ENCODE results near the gene SORBS2. TPM values are rescaled to one million over a fixed set of nuclear protein-coding genes. Genes with fewer than 3 reads are reported as not detected.

SORBS2 gene
- total and polyA plus RNA-seq, 4 experiments from 2014 or later: not detected

DNA sequence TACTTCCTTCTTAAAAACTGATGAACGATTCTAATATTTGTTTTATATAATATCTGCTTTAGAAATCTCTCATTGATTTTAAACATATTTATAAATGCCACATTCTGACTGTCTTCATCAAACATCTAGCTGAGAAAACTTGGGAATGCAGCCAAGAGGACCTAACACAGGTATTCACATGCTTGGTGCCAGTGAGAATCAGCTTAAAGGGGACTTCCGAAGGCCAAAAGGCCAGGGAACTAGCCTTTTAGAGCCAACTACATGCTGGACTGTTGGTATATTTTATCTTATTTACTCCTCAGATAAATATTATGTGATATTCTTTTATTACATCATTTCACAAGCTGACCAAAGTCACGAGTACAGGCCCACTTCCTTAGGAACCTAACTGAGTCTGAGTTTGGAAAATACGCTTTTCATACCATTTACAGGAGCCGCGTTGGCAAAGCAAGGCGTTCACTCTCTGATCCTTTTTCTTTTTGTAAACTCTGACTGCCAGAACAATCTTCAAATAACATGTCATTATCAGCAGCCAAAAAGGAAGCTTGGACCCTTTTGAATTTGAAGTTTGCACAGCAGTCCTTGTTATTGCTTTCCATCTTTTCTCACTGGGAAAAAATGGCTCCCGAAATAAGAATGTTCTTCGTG, 235.6 kb downstream of the SORBS2 start:
- H3K4me1 Mint-ChIP-seq: no peaks in the 10 kb centered on the region
- intact Hi-C loops (cut with micrococcal nuclease): no loop called here
- H3K4me3 Mint-ChIP-seq: no peak overlapping the region
- H3K27me3 Mint-ChIP-seq: peaks cover 4 to 13% of the 10 kb centered on the region in 2 donors
- ChIA-PET CTCF (ENCODE audit: partially characterized antibody) (interaction anchor here (0.8 kb wide), 1 partner anchor 22 kb away, joined by 4 read pairs; no protein-coding TSS in a partner anchor), POLR2A (ENCODE audit: partially characterized antibody) (no interaction called here)
- Histone ChIP-seq H3K9me3 (ENCODE audit: control insufficient read depth in 1 of 2, low read length in 2 of 2) (no peaks in the 10 kb centered on the region), H3K27ac (ENCODE audit: low read depth, low read length) (no peak overlapping the region), H3K36me3 (ENCODE audit: insufficient read depth, low read length) (no peaks in the 10 kb centered on the region), H3K27me3 (ENCODE audit: insufficient read depth, low read length) (no peaks in the 10 kb centered on the region), H3K4me1 (ENCODE audit: insufficient read depth, low read length) (no peaks in the 10 kb centered on the region), H3K4me3 (ENCODE audit: low read length in 2 of 2) (no peak overlapping the region)
- H3K27ac Mint-ChIP-seq: no peak overlapping the region
- no peaks in the 10 kb centered on the region for H3K36me3 Mint-ChIP-seq
- peaks cover 0 to 3% (median 0%) of the 10 kb centered on the region in 8 donors for H3K9me3 Mint-ChIP-seq
- no peak for DNase-seq

DNA sequence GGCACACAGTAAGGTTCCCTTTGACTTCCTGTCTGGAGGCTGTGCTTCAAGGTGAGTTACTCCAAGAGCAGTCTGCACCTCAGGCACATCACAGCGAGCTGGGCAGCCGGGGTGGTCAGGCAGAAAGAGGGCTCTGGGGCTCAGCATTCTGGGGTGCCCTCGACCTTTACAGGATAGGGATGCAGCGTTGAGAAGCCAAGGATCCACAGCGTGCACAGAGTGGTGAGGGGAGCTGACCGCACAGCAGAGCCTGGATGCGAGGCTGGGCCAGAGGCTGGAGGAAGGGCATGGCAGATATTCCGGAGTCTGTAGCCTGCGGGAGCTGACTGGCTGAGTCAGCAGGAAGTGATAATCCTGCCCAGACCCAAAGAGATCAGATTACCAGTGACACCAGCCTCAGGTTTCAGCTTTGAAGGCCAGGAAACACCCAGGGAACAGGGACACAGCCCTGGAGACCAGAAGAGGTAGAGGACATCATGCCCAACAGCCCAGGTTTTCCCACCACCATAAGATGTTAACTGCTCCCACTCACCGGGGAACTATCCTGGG, 238.3 kb downstream of the SORBS2 start:
- POLR2A ChIA-PET (ENCODE audit: partially characterized antibody): no interaction called here
- Histone ChIP-seq H3K4me1 (ENCODE audit: insufficient read depth, low read length) (no peaks in the 10 kb centered on the region), H3K36me3 (ENCODE audit: insufficient read depth, low read length) (no peaks in the 10 kb centered on the region), H3K9me3 (ENCODE audit: control insufficient read depth in 1 of 2, low read length in 2 of 2) (no peaks in the 10 kb centered on the region), H3K4me3 (ENCODE audit: low read length in 2 of 2) (no peak overlapping the region), H3K27me3 (ENCODE audit: insufficient read depth, low read length) (no peaks in the 10 kb centered on the region), H3K27ac (ENCODE audit: low read depth, low read length) (no peak overlapping the region)
- H3K36me3 Mint-ChIP-seq: no peaks in the 10 kb centered on the region
- peaks cover 5 to 13% of the 10 kb centered on the region in 2 donors for H3K27me3 Mint-ChIP-seq
- no peaks in the 10 kb centered on the region for H3K9me3 Mint-ChIP-seq
- no peak for DNase-seq
- intact Hi-C loops (cut with micrococcal nuclease): no loop called here
- no peak overlapping the region for H3K27ac Mint-ChIP-seq
- H3K4me3 Mint-ChIP-seq: no peak overlapping the region
- CTCF ChIA-PET (ENCODE audit: partially characterized antibody): no interaction called here
- no peaks in the 10 kb centered on the region for H3K4me1 Mint-ChIP-seq

DNA sequence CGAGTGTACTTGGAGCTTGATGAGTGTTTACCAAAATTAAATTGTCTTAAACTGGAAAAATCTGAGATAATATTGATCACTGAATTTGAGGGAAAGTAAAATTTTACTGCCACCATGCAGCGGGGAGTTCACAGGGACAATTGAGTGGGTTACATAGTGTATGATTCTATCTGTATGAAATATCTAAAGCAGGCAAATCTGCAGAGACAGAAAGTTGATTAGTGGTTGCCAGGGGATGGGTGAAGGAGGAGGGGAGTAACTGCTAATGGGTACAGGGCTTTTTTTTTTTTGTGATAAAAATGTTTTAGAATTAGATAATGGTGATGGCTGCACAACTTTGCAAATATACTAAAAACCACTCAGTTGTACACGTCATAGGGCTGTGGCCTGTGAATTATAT, 241.3 kb downstream of the SORBS2 start:
- H3K4me3 ChIP-seq (ENCODE audit: low read length in 2 of 2): no peak overlapping the region
- H3K4me1 ChIP-seq (ENCODE audit: insufficient read depth, low read length): no peaks in the 10 kb centered on the region
- ChIA-PET POLR2A (ENCODE audit: partially characterized antibody) (no interaction called here), CTCF (ENCODE audit: partially characterized antibody) (interaction anchor here (1.5 kb wide), 1 partner anchor 27 kb away, joined by 6 read pairs; no protein-coding TSS in a partner anchor)
- Mint-ChIP-seq H3K27me3 (peaks cover 4 to 13% of the 10 kb centered on the region in 2 donors), H3K4me3 (no peak overlapping the region), H3K9me3 (peaks cover 0 to under 1% (median 0%) of the 10 kb centered on the region in 8 donors), H3K27ac (no peak overlapping the region), H3K4me1 (no peaks in the 10 kb centered on the region), H3K36me3 (no peaks in the 10 kb centered on the region)
- DNase-seq: no peak
- H3K36me3 ChIP-seq (ENCODE audit: insufficient read depth, low read length): no peaks in the 10 kb centered on the region
- no peak overlapping the region for H3K27ac ChIP-seq (ENCODE audit: low read depth, low read length)
- intact Hi-C loops (cut with micrococcal nuclease): no loop called here
- H3K9me3 ChIP-seq (ENCODE audit: control insufficient read depth in 1 of 2, low read length in 2 of 2): no peaks in the 10 kb centered on the region
- no peaks in the 10 kb centered on the region for H3K27me3 ChIP-seq (ENCODE audit: insufficient read depth, low read length)

DNA sequence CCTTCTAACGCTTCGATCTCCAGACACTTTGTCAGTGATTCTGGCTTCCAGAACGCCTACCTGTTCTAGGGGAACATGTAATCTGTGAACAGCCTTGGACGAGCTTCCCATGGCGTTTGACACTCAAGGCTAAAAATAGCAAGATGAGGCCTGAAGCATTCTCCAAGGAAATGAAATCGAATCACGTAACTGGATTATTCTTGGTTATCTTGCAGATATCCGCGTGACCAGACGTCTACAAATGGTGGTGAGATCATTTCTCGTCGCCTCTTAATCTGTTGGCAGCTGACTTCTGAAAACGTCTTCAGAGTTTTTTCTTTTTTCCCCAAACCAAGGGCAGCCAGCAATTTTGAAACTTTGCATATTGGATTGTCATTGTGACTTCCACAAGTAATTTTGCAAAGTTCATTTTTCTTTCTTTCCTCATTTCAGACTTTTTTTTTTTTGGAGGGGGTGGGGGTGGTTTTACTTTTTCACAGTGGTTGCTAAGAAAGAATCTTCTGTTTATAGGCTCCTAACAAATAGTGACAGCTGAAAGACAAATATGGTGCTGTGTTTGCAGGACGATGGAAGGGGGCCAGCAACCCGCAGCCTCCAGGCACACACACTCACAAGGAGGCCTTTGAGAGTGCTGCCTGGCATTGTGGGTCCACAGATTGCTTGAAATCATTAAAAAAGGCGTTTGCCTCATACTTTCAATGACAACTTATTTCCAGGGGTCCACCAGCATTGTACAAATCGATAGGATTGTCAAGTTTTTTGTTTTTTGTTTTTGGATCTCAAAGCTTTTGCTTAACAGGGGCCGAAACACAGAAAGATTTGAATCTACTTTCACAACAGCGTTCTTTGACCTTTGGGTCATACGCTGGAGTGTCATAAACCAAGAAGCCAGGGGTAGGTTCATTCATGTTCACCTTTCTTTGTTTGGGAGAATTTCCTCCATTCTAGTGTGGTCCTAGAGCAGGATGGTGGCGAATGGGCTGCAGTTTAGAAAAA, 244.3 kb downstream of the SORBS2 start:
- CTCF ChIA-PET (ENCODE audit: partially characterized antibody): no interaction called here
- peaks cover 1 to 9% of the 10 kb centered on the region in 2 donors for H3K27me3 Mint-ChIP-seq

GRCh38 chr4:185566972-185567371, 245.0 kb downstream of the SORBS2 start:
- Mint-ChIP-seq H3K4me1 (no peaks in the 10 kb centered on the region), H3K27ac (no peak overlapping the region), H3K36me3 (no peaks in the 10 kb centered on the region), H3K27me3 (peaks cover 1 to 11% of the 10 kb centered on the region in 2 donors), H3K9me3 (peaks cover 0 to 20% (median 6%) of the 10 kb centered on the region in 8 donors), H3K4me3 (no peak overlapping the region)
- H3K27me3 ChIP-seq (ENCODE audit: insufficient read depth, low read length): no peaks in the 10 kb centered on the region
- H3K4me1 ChIP-seq (ENCODE audit: insufficient read depth, low read length): no peaks in the 10 kb centered on the region
- ChIA-PET CTCF (ENCODE audit: partially characterized antibody) (no interaction called here), POLR2A (ENCODE audit: partially characterized antibody) (no interaction called here)
- H3K4me3 ChIP-seq (ENCODE audit: low read length in 2 of 2): no peak overlapping the region
- H3K27ac ChIP-seq (ENCODE audit: low read depth, low read length): no peak overlapping the region
- H3K36me3 ChIP-seq (ENCODE audit: insufficient read depth, low read length): no peaks in the 10 kb centered on the region
- no peaks in the 10 kb centered on the region for H3K9me3 ChIP-seq (ENCODE audit: control insufficient read depth in 1 of 2, low read length in 2 of 2)
- DNase-seq: no peak
- intact Hi-C loops (cut with micrococcal nuclease): no loop called here

More for the DNA sequence above, 244.3 kb downstream of the SORBS2 start:
- no peaks in the 10 kb centered on the region for H3K9me3 ChIP-seq (ENCODE audit: control insufficient read depth in 1 of 2, low read length in 2 of 2)
- Mint-ChIP-seq H3K9me3 (peaks cover 0 to 20% (median 6%) of the 10 kb centered on the region in 8 donors), H3K4me1 (no peaks in the 10 kb centered on the region), H3K36me3 (no peaks in the 10 kb centered on the region), H3K27ac (no peak overlapping the region), H3K4me3 (no peak overlapping the region)
- H3K4me3 ChIP-seq (ENCODE audit: low read length in 2 of 2): no peak overlapping the region
- no peaks in the 10 kb centered on the region for H3K27me3 ChIP-seq (ENCODE audit: insufficient read depth, low read length)
- POLR2A ChIA-PET (ENCODE audit: partially characterized antibody): no interaction called here
- intact Hi-C loops (cut with micrococcal nuclease): no loop called here
- no peak overlapping the region for H3K27ac ChIP-seq (ENCODE audit: low read depth, low read length)
- DNase-seq: no peak
- no peaks in the 10 kb centered on the region for H3K4me1 ChIP-seq (ENCODE audit: insufficient read depth, low read length)
- H3K36me3 ChIP-seq (ENCODE audit: insufficient read depth, low read length): no peaks in the 10 kb centered on the region

DNA sequence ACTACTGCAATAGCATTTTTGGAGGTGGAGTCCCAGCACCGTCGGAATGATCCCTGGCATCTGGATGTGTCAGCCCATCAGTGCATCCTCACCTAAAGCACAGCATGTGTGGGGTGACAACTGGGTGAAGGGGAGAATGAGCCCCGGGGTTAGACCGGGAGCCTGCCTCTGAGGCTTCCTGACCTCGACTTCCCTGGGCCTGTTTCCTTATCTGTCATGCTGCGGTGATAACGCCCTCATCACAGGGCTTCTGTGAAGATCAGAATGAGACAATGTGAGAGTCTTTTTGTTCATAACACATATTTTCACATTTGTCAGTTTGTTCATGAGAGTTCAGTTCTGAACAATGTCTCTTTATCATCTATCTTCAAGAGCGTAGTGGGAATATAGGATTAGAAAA, 245.6 kb downstream of the SORBS2 start:
- no peaks in the 10 kb centered on the region for H3K36me3 Mint-ChIP-seq
- ChIA-PET CTCF (ENCODE audit: partially characterized antibody) (no interaction called here), POLR2A (ENCODE audit: partially characterized antibody) (no interaction called here)
- peaks cover 0 to 20% (median 6%) of the 10 kb centered on the region in 8 donors for H3K9me3 Mint-ChIP-seq
- DNase-seq: no peak
- H3K4me1 Mint-ChIP-seq: no peaks in the 10 kb centered on the region
- peaks cover 1 to 10% of the 10 kb centered on the region in 2 donors for H3K27me3 Mint-ChIP-seq
- no peak overlapping the region for H3K27ac Mint-ChIP-seq
- H3K9me3 ChIP-seq (ENCODE audit: control insufficient read depth in 1 of 2, low read length in 2 of 2): no peaks in the 10 kb centered on the region
- no peak overlapping the region for H3K27ac ChIP-seq (ENCODE audit: low read depth, low read length)
- H3K27me3 ChIP-seq (ENCODE audit: insufficient read depth, low read length): no peaks in the 10 kb centered on the region
- no peak overlapping the region for H3K4me3 Mint-ChIP-seq
- intact Hi-C loops (cut with micrococcal nuclease): no loop called here
- H3K4me3 ChIP-seq (ENCODE audit: low read length in 2 of 2): no peak overlapping the region
- H3K36me3 ChIP-seq (ENCODE audit: insufficient read depth, low read length): no peaks in the 10 kb centered on the region
- no peaks in the 10 kb centered on the region for H3K4me1 ChIP-seq (ENCODE audit: insufficient read depth, low read length)

DNA sequence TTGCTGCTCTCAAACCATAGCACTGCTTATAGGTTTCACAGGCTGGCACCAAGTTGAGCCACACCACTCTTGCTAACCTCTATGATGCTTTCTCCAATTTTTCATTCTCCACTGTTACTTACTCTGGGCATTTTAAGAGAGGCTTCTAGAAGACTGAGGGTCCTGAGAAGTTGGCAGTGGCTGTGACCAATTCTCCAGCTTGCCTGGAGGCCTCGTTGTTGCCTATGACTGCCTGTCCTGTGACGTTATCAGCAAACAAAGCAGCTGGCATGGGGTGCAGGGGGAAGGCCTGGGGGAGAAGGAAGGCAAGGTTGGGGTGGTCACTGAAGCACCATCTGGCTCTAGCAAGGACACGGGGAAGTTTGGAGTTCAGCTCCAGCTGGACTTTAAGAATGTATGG, 246.3 kb downstream of the SORBS2 start:
- POLR2A ChIA-PET (ENCODE audit: partially characterized antibody): no interaction called here
- H3K27me3 Mint-ChIP-seq: peaks cover 1 to 14% of the 10 kb centered on the region in 2 donors

More for the DNA sequence above, 246.3 kb downstream of the SORBS2 start:
- H3K4me1 Mint-ChIP-seq: no peaks in the 10 kb centered on the region
- Histone ChIP-seq H3K27ac (ENCODE audit: low read depth, low read length) (no peak overlapping the region), H3K4me3 (ENCODE audit: low read length in 2 of 2) (no peak overlapping the region), H3K9me3 (ENCODE audit: control insufficient read depth in 1 of 2, low read length in 2 of 2) (no peaks in the 10 kb centered on the region), H3K4me1 (ENCODE audit: insufficient read depth, low read length) (no peaks in the 10 kb centered on the region), H3K27me3 (ENCODE audit: insufficient read depth, low read length) (no peaks in the 10 kb centered on the region), H3K36me3 (ENCODE audit: insufficient read depth, low read length) (no peaks in the 10 kb centered on the region)
- H3K36me3 Mint-ChIP-seq: no peaks in the 10 kb centered on the region
- CTCF ChIA-PET (ENCODE audit: partially characterized antibody): interaction anchor here (0.8 kb wide), 1 partner anchor 16 kb away, joined by 3 read pairs; no protein-coding TSS in a partner anchor
- intact Hi-C loops (cut with micrococcal nuclease): no loop called here
- DNase-seq: no peak
- H3K4me3 Mint-ChIP-seq: no peak overlapping the region
- peaks cover 0 to 20% (median 6%) of the 10 kb centered on the region in 8 donors for H3K9me3 Mint-ChIP-seq
- H3K27ac Mint-ChIP-seq: no peak overlapping the region

Data from CD4-positive, alpha-beta memory T cell (primary cell).